Panc1 (cell line): ENCODE data around the gene DAPK1. TPM values are rescaled to one million over a fixed set of nuclear protein-coding genes. Genes with fewer than 3 reads are reported as not detected.

ENCODE experiments used
- ATAC-seq: fragments of 200-7000 bp; cut with Tn5 transposase; 2 replicates; pipeline ENCODE4 v1.9.1; 2020; ENCODE audit warnings: mild to moderate bottlenecking, moderate library complexity
- BruUV-seq: library from RNA; stranded (reverse); fragments of 400-500 nt; replicated peaks from 2 replicates; lab custom pipeline; 2021; lab: Mats Ljungman, UMichigan
- CTCF ChIA-PET: fragments of 300-600 bp; sonication (Branson Sonifier 250); formaldehyde crosslinking; loops from one replicate; lab custom pipeline; 2022; ENCODE audit warnings: antibody characterized with exemption; lab: Charles Lee
- POLR2A ChIA-PET: fragments of 300-600 bp; sonication (Branson Sonifier 250); formaldehyde crosslinking; loops from one replicate; lab custom pipeline; 2022; ENCODE audit warnings: antibody characterized with exemption; lab: Charles Lee
- DNase-seq: peaks from one replicate; pipeline ENCODE4 v3.0.0-alpha.2; 2010; ENCODE audit warnings: low read depth, low spot score
- H3K27ac ChIP-seq: 2 replicates; pipeline ENCODE4 v1.5.1; 2011; ENCODE audit warnings: mild to moderate bottlenecking, low read length, inconsistent platforms
- H3K27me3 ChIP-seq: fragments of 200-500 bp; sonication (Bioruptor generic); 2 replicates; pipeline ENCODE4 v1.6.0; 2014; ENCODE audit warnings: low read length, inconsistent platforms; ENCODE audit not compliant: control insufficient read depth, insufficient read depth
- H3K36me3 ChIP-seq: fragments of 200-500 bp; sonication (Bioruptor generic); 2 replicates; pipeline ENCODE4 v1.5.1; 2014; ENCODE audit warnings: inconsistent platforms, mild to moderate bottlenecking, low read length, moderate library complexity; ENCODE audit not compliant: control insufficient read depth, insufficient read depth
- H3K4me1 ChIP-seq: 2 replicates; pipeline ENCODE4 v1.5.1; 2011; ENCODE audit warnings: inconsistent platforms, mild to moderate bottlenecking, low read length, moderate library complexity; ENCODE audit not compliant: control insufficient read depth, insufficient read depth
- H3K4me3 ChIP-seq, 2 experiments: 2 replicates each; pipeline ENCODE4 v1.5.1; 2011 to 2012; ENCODE audit warnings: low read depth in 2 of 2, low read length in 2 of 2, mild to moderate bottlenecking in 2 of 2, inconsistent platforms in 1 of 2, moderate library complexity in 1 of 2
- H3K9me3 ChIP-seq: fragments of 200-500 bp; sonication (Bioruptor generic); 2 replicates; pipeline ENCODE4 v1.5.1; 2014; ENCODE audit warnings: low read depth, mild to moderate bottlenecking, inconsistent platforms, low read length, moderate library complexity; ENCODE audit not compliant: control insufficient read depth, insufficient read depth
- POLR2AphosphoS5 ChIP-seq: IDR thresholded peaks from 2 replicates; pipeline ENCODE4 v1.6.1; 2012; ENCODE audit warnings: mild to moderate bottlenecking, low read depth, low read length, moderate library complexity
- SIN3A ChIP-seq: IDR thresholded peaks from 2 replicates; pipeline ENCODE4 v1.6.1; 2012; ENCODE audit warnings: low read depth, mild to moderate bottlenecking, low read length, moderate library complexity, borderline replicate concordance; ENCODE audit not compliant: insufficient read depth
- TCF7L2 ChIP-seq: IDR thresholded peaks from 2 replicates; pipeline ENCODE4 v1.6.1; 2011; ENCODE audit warnings: mild to moderate bottlenecking, low read depth, low read length, inconsistent platforms
- in situ Hi-C: cut with HindIII; loops from 2 replicates; pipeline ENCODE4 v1.10.0; 2016; ENCODE audit warnings: low sequenced_read_pairs, low pct_unique_long_range_greater_than_20kb
- intact Hi-C: fragments of 100-400 bp; cut with micrococcal nuclease; formaldehyde crosslinking; loops from one replicate; pipeline ENCODE4 v1.10.0; 2022; ENCODE audit not compliant: unreplicated experiment
- total RNA-seq: library from RNA; stranded (reverse); gene quantifications from one replicate; pipeline ENCODE4 v1.2.1, GENCODE V29; 2021; ENCODE audit not compliant: unreplicated experiment
- TF ChIP-seq, protein P1 (sequence below): fragments of 450-650 bp; IDR thresholded peaks from 2 replicates; pipeline ENCODE4 v1.5.1; 2017; ENCODE audit warnings: mild to moderate bottlenecking
- TF ChIP-seq, protein P2 (sequence below), 2 experiments: IDR thresholded peaks; 2 replicates each; pipeline ENCODE4 v1.6.1; 2011 to 2012; ENCODE audit warnings: low read depth in 2 of 2, control low read depth in 1 of 2, low read length in 1 of 2, mild to moderate bottlenecking in 1 of 2, moderate library complexity in 1 of 2; ENCODE audit not compliant: insufficient read depth in 1 of 2

The DAPK1 gene
- total RNA-seq, 1 experiment from 2014 or later = 0.87 TPM

DNA sequence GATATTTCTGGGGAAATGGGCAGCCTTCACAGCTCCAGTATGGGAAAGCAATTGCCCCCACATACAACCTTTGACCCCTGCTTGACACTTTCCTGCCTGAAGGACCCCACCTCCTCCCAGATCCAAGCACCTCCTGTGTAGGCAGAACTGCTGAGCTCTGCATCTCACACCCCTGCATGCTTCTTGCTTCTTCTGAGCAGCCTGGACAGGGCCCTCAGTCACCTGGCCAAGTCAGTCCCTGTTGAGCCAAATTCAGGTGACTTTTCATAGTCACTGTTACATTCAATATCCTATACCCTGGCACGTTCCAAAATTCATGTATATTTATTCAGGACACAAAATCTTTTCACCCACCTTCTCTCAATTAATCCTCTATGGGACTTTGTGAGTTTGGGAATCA lies 197.9 kb downstream of the DAPK1 start:
- H3K9me3 ChIP-seq = no peaks in the 10 kb centered on the region
- intact Hi-C loops = no loop called here

DNA sequence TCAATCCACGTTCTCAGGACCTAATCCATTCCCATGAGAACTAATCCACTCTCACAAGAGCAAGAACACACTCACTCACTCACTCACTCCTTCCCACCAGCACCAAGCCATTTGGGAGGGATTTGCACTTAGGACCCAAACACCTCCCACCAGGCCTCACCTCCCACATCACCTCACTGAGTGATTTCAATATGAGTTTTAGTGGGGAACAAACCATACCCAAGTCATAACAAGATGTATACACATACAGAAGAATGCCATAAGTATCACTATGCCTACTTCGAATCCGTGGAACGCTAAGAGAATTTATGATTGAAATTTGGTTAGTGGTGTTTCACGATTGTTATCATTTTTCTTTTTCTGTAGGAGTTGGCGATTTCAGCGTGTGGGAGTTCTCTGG lies 199.0 kb downstream of the DAPK1 start:
- Histone ChIP-seq H3K9me3 (no peaks in the 10 kb centered on the region), H3K27me3 (no peaks in the 10 kb centered on the region), H3K36me3 (no peaks in the 10 kb centered on the region), H3K27ac (no peak overlapping the region), H3K4me1 (no peaks in the 10 kb centered on the region), H3K4me3 (no peak overlapping the region)
- TF ChIP-seq, protein P1, sequence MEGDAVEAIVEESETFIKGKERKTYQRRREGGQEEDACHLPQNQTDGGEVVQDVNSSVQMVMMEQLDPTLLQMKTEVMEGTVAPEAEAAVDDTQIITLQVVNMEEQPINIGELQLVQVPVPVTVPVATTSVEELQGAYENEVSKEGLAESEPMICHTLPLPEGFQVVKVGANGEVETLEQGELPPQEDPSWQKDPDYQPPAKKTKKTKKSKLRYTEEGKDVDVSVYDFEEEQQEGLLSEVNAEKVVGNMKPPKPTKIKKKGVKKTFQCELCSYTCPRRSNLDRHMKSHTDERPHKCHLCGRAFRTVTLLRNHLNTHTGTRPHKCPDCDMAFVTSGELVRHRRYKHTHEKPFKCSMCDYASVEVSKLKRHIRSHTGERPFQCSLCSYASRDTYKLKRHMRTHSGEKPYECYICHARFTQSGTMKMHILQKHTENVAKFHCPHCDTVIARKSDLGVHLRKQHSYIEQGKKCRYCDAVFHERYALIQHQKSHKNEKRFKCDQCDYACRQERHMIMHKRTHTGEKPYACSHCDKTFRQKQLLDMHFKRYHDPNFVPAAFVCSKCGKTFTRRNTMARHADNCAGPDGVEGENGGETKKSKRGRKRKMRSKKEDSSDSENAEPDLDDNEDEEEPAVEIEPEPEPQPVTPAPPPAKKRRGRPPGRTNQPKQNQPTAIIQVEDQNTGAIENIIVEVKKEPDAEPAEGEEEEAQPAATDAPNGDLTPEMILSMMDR = no peak
- TF ChIP-seq POLR2AphosphoS5 = no peak
- TF ChIP-seq, protein P2, sequence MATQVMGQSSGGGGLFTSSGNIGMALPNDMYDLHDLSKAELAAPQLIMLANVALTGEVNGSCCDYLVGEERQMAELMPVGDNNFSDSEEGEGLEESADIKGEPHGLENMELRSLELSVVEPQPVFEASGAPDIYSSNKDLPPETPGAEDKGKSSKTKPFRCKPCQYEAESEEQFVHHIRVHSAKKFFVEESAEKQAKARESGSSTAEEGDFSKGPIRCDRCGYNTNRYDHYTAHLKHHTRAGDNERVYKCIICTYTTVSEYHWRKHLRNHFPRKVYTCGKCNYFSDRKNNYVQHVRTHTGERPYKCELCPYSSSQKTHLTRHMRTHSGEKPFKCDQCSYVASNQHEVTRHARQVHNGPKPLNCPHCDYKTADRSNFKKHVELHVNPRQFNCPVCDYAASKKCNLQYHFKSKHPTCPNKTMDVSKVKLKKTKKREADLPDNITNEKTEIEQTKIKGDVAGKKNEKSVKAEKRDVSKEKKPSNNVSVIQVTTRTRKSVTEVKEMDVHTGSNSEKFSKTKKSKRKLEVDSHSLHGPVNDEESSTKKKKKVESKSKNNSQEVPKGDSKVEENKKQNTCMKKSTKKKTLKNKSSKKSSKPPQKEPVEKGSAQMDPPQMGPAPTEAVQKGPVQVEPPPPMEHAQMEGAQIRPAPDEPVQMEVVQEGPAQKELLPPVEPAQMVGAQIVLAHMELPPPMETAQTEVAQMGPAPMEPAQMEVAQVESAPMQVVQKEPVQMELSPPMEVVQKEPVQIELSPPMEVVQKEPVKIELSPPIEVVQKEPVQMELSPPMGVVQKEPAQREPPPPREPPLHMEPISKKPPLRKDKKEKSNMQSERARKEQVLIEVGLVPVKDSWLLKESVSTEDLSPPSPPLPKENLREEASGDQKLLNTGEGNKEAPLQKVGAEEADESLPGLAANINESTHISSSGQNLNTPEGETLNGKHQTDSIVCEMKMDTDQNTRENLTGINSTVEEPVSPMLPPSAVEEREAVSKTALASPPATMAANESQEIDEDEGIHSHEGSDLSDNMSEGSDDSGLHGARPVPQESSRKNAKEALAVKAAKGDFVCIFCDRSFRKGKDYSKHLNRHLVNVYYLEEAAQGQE (IDR thresholded peaks at IDR 0.05; ENCODE audit: insufficient read depth in 1 of 2, low read depth in 2 of 2, low read length in 1 of 2) = no peak
- no peak for TF ChIP-seq TCF7L2
- no peak for TF ChIP-seq SIN3A
- no TSS peak for BruUV-seq
- ATAC-seq = no peak
- no peak for DNase-seq
- in situ Hi-C loops = no loop called here
- intact Hi-C loops = no loop called here
- ChIA-PET CTCF (no interaction called here), POLR2A (no interaction called here)

More for the DNA sequence above, 197.9 kb downstream of the DAPK1 start:
- BruUV-seq = no TSS peak
- in situ Hi-C loops = no loop called here
- Histone ChIP-seq H3K4me1 (no peaks in the 10 kb centered on the region), H3K27ac (no peak overlapping the region), H3K27me3 (no peaks in the 10 kb centered on the region; the same call in 1 of the 2 replicates), H3K36me3 (no peaks in the 10 kb centered on the region), H3K4me3 (no peak overlapping the region)
- ChIA-PET POLR2A (no interaction called here), CTCF (no interaction called here)
- DNase-seq (no peak), ATAC-seq (no peak)
- TF ChIP-seq, protein P1 = no peak
- no peak for TF ChIP-seq SIN3A
- TF ChIP-seq TCF7L2 = no peak
- TF ChIP-seq, protein P2 (IDR thresholded peaks at IDR 0.05; ENCODE audit: insufficient read depth in 1 of 2, low read depth in 2 of 2, low read length in 1 of 2) = no peak
- TF ChIP-seq POLR2AphosphoS5 = no peak
